Neural progenitor cell (in vitro differentiated cells): ENCODE data around the gene LTB. TPM values are rescaled to one million over a fixed set of nuclear protein-coding genes. Genes with fewer than 3 reads are reported as not detected.

Source experiments
- DNase-seq: peaks from one replicate; pipeline ENCODE4 v3.0.0-alpha.2; 2016; ENCODE audit warnings: low spot score
- H2AFZ ChIP-seq: fragments of 200-600 bp; sonication (generic); replicated peaks from 2 replicates; pipeline ENCODE4 v1.6.1; 2016; ENCODE audit warnings: antibody characterized with exemption
- H3F3A ChIP-seq: fragments of 200-600 bp; sonication (generic); 2 replicates; pipeline ENCODE4 v1.6.1; 2016; ENCODE audit warnings: antibody characterized with exemption, low read depth
- H3K27ac ChIP-seq: fragments of 200-600 bp; sonication (generic); 2 replicates; pipeline ENCODE4 v1.5.1; 2016; ENCODE audit warnings: mild to moderate bottlenecking
- H3K27me3 ChIP-seq: fragments of 200-600 bp; sonication (generic); 2 replicates; pipeline ENCODE4 v1.6.1; 2016; ENCODE audit warnings: mild to moderate bottlenecking, moderate library complexity
- H3K36me3 ChIP-seq: fragments of 200-600 bp; sonication (generic); 2 replicates; pipeline ENCODE4 v1.5.1; 2016
- H3K4me1 ChIP-seq: fragments of 200-600 bp; sonication (generic); 2 replicates; pipeline ENCODE4 v1.6.1; 2016; ENCODE audit warnings: mixed run types
- H3K4me2 ChIP-seq: fragments of 200-600 bp; sonication (generic); 2 replicates; pipeline ENCODE4 v1.6.1; 2016
- H3K4me3 ChIP-seq: fragments of 200-600 bp; sonication (generic); 2 replicates; pipeline ENCODE4 v1.5.1; 2016
- H3K79me2 ChIP-seq: fragments of 200-600 bp; sonication (generic); 2 replicates; pipeline ENCODE4 v1.6.1; 2016; ENCODE audit warnings: low read depth
- H3K9ac ChIP-seq: fragments of 200-600 bp; sonication (generic); 2 replicates; pipeline ENCODE4 v1.6.1; 2016
- H3K9me3 ChIP-seq: fragments of 200-600 bp; sonication (generic); 2 replicates; pipeline ENCODE4 v1.5.1; 2016; ENCODE audit warnings: low read depth
- H4K20me1 ChIP-seq: fragments of 200-600 bp; sonication (generic); 2 replicates; pipeline ENCODE4 v1.6.1; 2016; ENCODE audit warnings: low read depth
- H3K27ac Mint-ChIP-seq: 3 replicates; pipeline ENCODE4 v1.8.0; 2021; ENCODE audit warnings: mixed read lengths
- H3K27me3 Mint-ChIP-seq: 2 replicates; pipeline ENCODE4 v1.8.0; 2022; ENCODE audit warnings: low read depth, mild to moderate bottlenecking, inconsistent platforms, moderate library complexity, mixed read lengths; ENCODE audit not compliant: insufficient read depth
- H3K36me3 Mint-ChIP-seq: 3 replicates; pipeline ENCODE4 v1.8.0; 2021; ENCODE audit warnings: mixed read lengths
- H3K4me1 Mint-ChIP-seq: 3 replicates; pipeline ENCODE4 v1.8.0; 2021; ENCODE audit warnings: mixed read lengths
- H3K4me3 Mint-ChIP-seq: 3 replicates; pipeline ENCODE4 v1.8.0; 2021; ENCODE audit warnings: mild to moderate bottlenecking, moderate library complexity, mixed read lengths
- H3K9me3 Mint-ChIP-seq: 3 replicates; pipeline ENCODE4 v1.8.0; 2020; ENCODE audit warnings: mixed read lengths
- CTCF ChIP-seq: fragments of 200-600 bp; sonication (generic); IDR thresholded peaks from 2 replicates; pipeline ENCODE4 v1.5.1; 2017; ENCODE audit warnings: antibody characterized with exemption, mild to moderate bottlenecking
- EZH2 ChIP-seq: fragments of 200-600 bp; sonication (generic); IDR thresholded peaks from 2 replicates; pipeline ENCODE4 v1.6.1; 2017; ENCODE audit warnings: antibody characterized with exemption, mild to moderate bottlenecking, moderate library complexity
- EZH2phosphoT487 ChIP-seq: fragments of 200-600 bp; sonication (generic); IDR thresholded peaks from 2 replicates; pipeline ENCODE4 v1.6.1; 2017; ENCODE audit warnings: antibody characterized with exemption
- total RNA-seq: library from RNA; depleted of rRNA; stranded (reverse); fragments of >200 nt; gene quantifications from 2 replicates; pipeline ENCODE4 v1.2.3, GENCODE V29; 2015; ENCODE audit warnings: low replicate concordance

Gene LTB
- total RNA-seq, 1 donor from 2014 or later, result not detected

DNA sequence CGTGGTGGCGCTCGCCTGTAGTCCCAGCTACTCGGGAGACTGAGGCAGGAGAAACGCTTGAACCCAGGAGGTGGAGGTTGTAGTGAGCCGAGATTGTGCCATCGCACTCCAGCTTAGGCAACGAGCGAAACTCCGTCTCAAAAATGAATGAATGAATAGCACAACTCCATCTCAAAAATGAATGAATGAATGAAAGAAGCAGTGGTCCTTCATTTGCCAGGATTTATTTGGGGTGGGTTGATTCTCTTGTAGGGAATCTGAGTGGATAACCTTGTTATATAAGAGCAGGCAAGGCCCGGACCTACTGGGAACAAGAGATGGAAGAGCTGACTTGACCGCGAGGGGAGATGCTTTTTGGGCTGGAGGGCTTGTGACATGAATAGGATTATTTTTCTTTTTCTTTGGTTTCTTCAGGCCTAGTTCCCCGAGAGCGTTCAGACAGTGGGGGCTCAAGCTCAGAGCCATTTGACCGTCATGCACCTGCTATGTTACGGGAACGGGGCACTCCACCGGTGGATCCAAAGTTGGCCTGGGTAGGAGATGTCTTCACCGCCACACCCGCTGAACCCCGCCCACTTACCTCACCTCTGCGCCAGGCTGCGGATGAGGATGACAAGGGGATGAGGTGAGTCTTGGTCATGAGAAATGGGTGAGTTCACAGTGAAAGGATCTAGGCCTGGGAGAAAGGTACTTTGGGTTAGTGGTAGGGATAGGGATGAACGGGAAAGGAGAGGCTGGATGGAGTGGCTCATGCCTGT, 48.1 kb upstream of the LTB start:
- no peak overlapping the region for H3K4me3 Mint-ChIP-seq
- no peaks in the 10 kb centered on the region for H3K4me1 ChIP-seq
- peaks cover 61% of the 10 kb centered on the region for H3K36me3 Mint-ChIP-seq

GRCh38 chr6:31629014-31629413, 46.8 kb upstream of the LTB start:
- Histone ChIP-seq H3K79me2 (peaks cover 80% of the 10 kb centered on the region), H3K9me3 (no peaks in the 10 kb centered on the region), H3K27ac (no peak overlapping the region), H3K4me1 (no peaks in the 10 kb centered on the region), H4K20me1 (peaks cover 89% of the 10 kb centered on the region), H3K27me3 (no peaks in the 10 kb centered on the region), H3K4me3 (no peak overlapping the region), H2AFZ (no peak overlapping the region), H3F3A (peaks cover 62% of the 10 kb centered on the region), H3K4me2 (no peak overlapping the region), H3K9ac (no peak overlapping the region), H3K36me3 (peaks cover 31% of the 10 kb centered on the region)
- TF ChIP-seq EZH2 (no peak), CTCF (no peak), EZH2phosphoT487 (no peak)
- Mint-ChIP-seq H3K27ac (no peak overlapping the region), H3K27me3 (peaks cover 13% of the 10 kb centered on the region), H3K9me3 (no peaks in the 10 kb centered on the region), H3K4me3 (no peak overlapping the region), H3K4me1 (peaks cover 2% of the 10 kb centered on the region), H3K36me3 (peaks cover 64% of the 10 kb centered on the region)
- DNase-seq, result no peak

More for the DNA sequence above, 48.1 kb upstream of the LTB start:
- Mint-ChIP-seq H3K27ac (no peak overlapping the region), H3K27me3 (peaks cover 13% of the 10 kb centered on the region), H3K9me3 (no peaks in the 10 kb centered on the region), H3K4me1 (peaks cover 2% of the 10 kb centered on the region)
- peaks cover 29% of the 10 kb centered on the region for H3K36me3 ChIP-seq
- H3K9me3 ChIP-seq, result no peaks in the 10 kb centered on the region
- H3K27ac ChIP-seq, result no peak overlapping the region
- no peak for DNase-seq
- peaks cover 92% of the 10 kb centered on the region for H4K20me1 ChIP-seq
- H3K27me3 ChIP-seq, result no peaks in the 10 kb centered on the region
- H3K4me2 ChIP-seq, result no peak overlapping the region
- TF ChIP-seq CTCF (no peak), EZH2 (no peak), EZH2phosphoT487 (no peak)
- no peak overlapping the region for H2AFZ ChIP-seq
- no peak overlapping the region for H3K9ac ChIP-seq
- H3K79me2 ChIP-seq, result peaks cover 70% of the 10 kb centered on the region
- H3K4me3 ChIP-seq, result no peak overlapping the region
- H3F3A ChIP-seq, result peaks cover 70% of the 10 kb centered on the region

DNA sequence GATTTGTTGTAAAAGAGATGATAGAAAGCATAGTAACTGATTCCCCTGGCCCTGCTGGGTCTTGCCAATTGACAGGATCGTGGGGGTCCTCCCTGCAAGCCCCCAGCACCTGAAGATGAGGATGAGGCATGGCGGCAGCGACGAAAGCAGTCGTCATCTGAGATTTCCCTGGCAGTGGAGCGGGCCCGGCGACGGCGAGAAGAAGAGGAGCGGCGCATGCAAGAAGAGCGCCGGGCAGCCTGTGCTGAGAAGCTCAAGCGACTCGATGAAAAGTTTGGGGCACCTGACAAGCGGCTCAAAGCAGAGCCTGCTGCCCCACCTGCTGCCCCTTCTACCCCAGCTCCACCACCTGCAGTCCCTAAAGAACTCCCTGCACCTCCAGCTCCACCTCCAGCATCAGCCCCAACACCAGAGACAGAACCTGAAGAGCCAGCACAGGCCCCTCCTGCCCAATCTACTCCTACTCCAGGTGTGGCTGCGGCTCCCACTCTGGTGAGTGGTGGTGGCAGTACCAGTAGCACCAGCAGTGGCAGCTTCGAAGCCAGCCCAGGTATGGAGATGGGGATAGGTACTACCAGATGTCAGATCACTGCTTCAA, 45.6 kb upstream of the LTB start:
- Histone ChIP-seq H3K27ac (no peak overlapping the region), H3K4me2 (no peak overlapping the region), H3K79me2 (peaks cover 82% of the 10 kb centered on the region), H3K27me3 (no peaks in the 10 kb centered on the region), H2AFZ (no peak overlapping the region), H4K20me1 (peaks cover 91% of the 10 kb centered on the region), H3F3A (peaks cover 55% of the 10 kb centered on the region), H3K9me3 (no peaks in the 10 kb centered on the region), H3K9ac (no peak overlapping the region), H3K4me1 (peaks cover 3% of the 10 kb centered on the region), H3K36me3 (peaks cover 36% of the 10 kb centered on the region), H3K4me3 (no peak overlapping the region)
- Mint-ChIP-seq H3K27ac (no peak overlapping the region), H3K4me3 (peak overlapping the region; percentile 11), H3K27me3 (peaks cover 13% of the 10 kb centered on the region), H3K36me3 (peaks cover 65% of the 10 kb centered on the region), H3K4me1 (peaks cover 2% of the 10 kb centered on the region), H3K9me3 (no peaks in the 10 kb centered on the region)
- no peak for DNase-seq
- no peak for TF ChIP-seq EZH2phosphoT487
- no peak for TF ChIP-seq CTCF
- TF ChIP-seq EZH2, result no peak
